PC-3 (cell line): Measurements from ENCODE around the gene DDT.

Experiments
- EZH2 ChIP-seq: fragments of 300-600 bp; sonication (generic); IDR thresholded peaks from one replicate; pipeline ENCODE4 v1.6.1; 2017; ENCODE audit warnings: antibody characterized with exemption, mild to moderate bottlenecking, low read length; ENCODE audit not compliant: unreplicated experiment
- EZH2phosphoT487 ChIP-seq: fragments of 300-600 bp; sonication (generic); IDR thresholded peaks from 2 replicates; pipeline ENCODE4 v1.6.1; 2018; ENCODE audit warnings: mild to moderate bottlenecking, antibody characterized with exemption, low read length, borderline replicate concordance
- TF ChIP-seq, protein P1 (sequence below): fragments of 300-600 bp; sonication (generic); conservative IDR thresholded peaks from 2 replicates; pipeline ENCODE4 v1.5.1; 2017; ENCODE audit warnings: antibody characterized with exemption, low read depth, mild to moderate bottlenecking, low read length

DNA sequence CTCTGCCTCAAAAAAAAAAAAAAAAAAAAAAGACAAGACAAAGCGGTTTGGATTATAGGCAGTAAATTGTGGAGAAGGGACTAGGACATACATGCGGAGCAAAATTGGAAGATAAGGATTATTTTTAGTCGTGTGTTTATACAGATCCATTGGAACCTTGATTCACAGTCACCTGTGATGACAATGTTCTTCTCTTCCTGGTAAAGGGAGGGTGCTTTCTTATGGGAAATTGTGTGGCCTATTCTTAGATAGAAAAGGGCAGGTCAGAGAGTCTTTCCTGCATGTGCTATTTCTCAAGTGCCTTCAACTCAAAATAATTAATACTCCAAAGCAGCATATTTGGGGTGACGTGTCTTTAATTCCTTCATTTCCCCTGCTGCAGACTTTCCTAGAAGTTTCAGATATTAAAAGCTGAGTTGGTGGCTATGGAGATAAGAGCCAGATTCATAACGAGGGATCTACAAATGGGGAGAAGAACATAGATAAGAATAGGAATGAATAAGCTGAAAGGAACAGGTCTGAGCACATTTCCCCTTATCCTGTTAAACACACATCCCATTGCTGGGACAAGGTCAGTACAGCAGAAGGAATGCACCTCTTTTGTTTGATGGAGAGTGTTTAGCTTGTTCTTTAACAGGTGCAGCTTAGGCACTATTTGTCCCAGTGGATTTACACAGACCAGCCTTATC, 35.8 kb downstream of the DDT start:
- TF ChIP-seq EZH2 (no peak), EZH2phosphoT487 (no peak)
- TF ChIP-seq, protein P1, sequence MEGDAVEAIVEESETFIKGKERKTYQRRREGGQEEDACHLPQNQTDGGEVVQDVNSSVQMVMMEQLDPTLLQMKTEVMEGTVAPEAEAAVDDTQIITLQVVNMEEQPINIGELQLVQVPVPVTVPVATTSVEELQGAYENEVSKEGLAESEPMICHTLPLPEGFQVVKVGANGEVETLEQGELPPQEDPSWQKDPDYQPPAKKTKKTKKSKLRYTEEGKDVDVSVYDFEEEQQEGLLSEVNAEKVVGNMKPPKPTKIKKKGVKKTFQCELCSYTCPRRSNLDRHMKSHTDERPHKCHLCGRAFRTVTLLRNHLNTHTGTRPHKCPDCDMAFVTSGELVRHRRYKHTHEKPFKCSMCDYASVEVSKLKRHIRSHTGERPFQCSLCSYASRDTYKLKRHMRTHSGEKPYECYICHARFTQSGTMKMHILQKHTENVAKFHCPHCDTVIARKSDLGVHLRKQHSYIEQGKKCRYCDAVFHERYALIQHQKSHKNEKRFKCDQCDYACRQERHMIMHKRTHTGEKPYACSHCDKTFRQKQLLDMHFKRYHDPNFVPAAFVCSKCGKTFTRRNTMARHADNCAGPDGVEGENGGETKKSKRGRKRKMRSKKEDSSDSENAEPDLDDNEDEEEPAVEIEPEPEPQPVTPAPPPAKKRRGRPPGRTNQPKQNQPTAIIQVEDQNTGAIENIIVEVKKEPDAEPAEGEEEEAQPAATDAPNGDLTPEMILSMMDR = no peak
